Endometrial microvascular endothelial cells (primary cell): Measurements from ENCODE around the gene MPC1. TPM values are rescaled to one million over a fixed set of nuclear protein-coding genes. Genes with fewer than 3 reads are reported as not detected.
"Not testable (repeated sequence)": the region's sequence is repeated elsewhere in the genome, so short reads cannot be mapped to it uniquely, and the experiment has no call there.

Experiments
- in situ Hi-C: cut with HindIII; loops from 2 replicates; pipeline ENCODE4 v1.10.0; 2017; ENCODE audit warnings: low sequenced_read_pairs, low pct_unique_long_range_greater_than_20kb; ENCODE audit errors: inconsistent ontology term
- total RNA-seq: library from RNA; depleted of rRNA; stranded (reverse); fragments of >200 nt; gene quantifications from one replicate; pipeline ENCODE4 v1.2.3, GENCODE V29; 2015; ENCODE audit errors: inconsistent ontology term

The MPC1 gene
- total RNA-seq, 1 donor from 2014 or later = 41.4 TPM

DNA sequence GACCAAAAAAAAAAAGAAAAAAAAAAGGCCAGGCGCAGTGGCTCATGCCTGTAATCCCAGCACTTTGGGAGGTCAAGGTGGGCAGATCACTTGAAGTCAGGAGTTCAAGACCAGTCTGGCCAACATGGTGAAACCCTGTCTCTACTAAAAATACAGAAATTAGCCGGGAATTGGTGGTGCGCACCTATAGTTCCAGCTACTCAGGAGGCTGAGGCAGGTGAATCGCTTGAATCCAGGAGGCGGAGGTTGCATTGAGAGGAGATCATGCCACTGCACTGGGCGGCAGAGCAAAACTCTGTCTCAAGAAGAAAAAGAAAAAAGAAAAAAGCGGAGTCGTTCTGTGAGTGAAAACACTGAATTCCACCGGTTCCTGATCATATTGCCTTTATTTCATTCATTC, 4.4 kb upstream of the MPC1 start:
- in situ Hi-C loops = loop anchor here (25.0 kb wide), 1 partner anchor 100 kb away; no protein-coding TSS in a partner anchor

DNA sequence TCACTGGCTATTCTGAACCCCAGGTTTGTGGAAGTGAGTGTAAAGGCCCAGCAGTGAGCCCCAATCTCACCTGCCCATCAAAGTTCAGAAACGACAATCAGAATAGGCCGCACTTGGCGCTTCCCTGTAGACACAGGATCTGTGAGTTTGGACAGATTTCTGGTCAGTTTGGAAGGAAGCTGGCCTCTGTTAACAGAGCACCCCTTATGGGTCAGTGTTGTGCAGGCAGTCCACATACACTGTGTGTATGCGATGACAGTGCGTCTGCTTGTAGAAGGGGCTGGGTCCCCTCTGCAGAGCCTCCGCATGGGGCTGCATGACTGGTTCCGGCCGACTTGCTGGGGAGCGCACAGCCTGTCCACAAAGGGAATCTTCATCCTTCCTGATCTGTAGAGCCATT, 3.4 kb upstream of the MPC1 start:
- in situ Hi-C loops = loop anchor here (25.0 kb wide), 1 partner anchor 99 kb away; no protein-coding TSS in a partner anchor

- in situ Hi-C loops = loop anchor here (25.0 kb wide), 1 partner anchor 97 kb away; no protein-coding TSS in a partner anchor
Measured at GRCh38 chr6:166383802-166384363, 1.1 kb upstream of the MPC1 start.

GRCh38 chr6:166382500-166382932, 224 bp downstream of the MPC1 start:
- in situ Hi-C loops = loop anchor here (25.0 kb wide), 1 partner anchor 95 kb away; no protein-coding TSS in a partner anchor

DNA sequence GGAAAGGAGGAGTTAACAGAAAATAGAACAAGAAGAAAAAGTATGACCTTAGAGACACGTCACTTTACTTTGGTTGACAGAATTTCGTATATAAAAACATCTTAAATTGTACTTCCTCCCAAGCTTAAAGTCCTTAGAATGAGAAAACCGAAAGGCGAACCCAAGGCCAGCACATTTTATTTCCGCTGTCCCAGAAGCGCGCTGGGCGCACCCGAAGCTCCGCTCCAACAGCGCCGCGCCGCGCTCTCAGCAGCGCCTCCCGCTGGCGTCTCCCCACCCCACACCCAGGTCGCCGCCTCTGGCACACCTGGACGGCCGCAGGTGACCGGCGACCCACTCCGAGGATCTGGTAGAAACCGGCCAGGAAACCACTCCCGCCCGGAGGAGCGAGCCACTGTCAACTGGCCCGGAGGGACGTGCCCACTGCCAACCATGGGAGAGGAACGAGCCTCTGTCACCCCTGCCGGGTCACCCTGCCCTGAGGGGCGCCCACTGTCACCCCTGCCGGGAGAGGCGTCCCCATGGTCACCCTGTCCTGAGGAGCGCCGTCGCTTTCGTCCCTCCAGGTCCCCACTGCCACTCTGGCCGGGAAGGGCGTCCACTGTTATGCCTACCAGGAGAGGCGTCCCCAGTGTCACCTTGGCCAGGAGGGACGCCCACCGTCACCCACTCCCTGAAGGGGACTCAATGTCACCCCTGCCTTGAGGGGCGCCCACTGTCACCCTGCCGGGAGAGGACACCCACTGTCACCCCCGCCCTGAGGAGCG, 824 bp downstream of the MPC1 start:
- in situ Hi-C loops = loop anchor here (25.0 kb wide), 1 partner anchor 95 kb away; no protein-coding TSS in a partner anchor

GRCh38 chr6:166381381-166381732, 1.4 kb downstream of the MPC1 start:
- in situ Hi-C loops = loop anchor here (25.0 kb wide), 1 partner anchor 94 kb away; no protein-coding TSS in a partner anchor

DNA sequence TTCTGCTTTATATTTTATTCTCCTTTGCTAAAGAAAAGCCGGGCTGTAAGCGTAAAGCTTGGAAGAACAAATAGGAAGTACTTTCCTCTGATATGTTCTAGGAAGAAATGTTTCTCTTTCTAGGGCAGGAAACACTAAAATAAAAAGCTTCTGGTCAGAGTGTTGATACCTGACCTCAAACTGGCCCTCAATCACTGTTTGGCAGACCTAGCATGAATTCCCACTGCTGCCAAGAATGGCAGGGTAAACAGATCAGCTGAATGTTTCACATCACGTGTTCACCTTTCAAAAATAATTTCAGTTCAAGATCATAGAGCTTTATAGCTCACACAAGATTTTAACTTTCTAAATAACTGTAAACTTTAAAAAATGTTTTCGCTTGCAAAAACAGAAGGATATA, 2.9 kb downstream of the MPC1 start:
- in situ Hi-C loops = loop anchor here (25.0 kb wide), 1 partner anchor 92 kb away; no protein-coding TSS in a partner anchor

GRCh38 chr6:166379103-166379586, 3.6 kb downstream of the MPC1 start:
- in situ Hi-C loops = loop anchor here (25.0 kb wide), 1 partner anchor 92 kb away; no protein-coding TSS in a partner anchor

GRCh38 chr6:166377721-166378120, 5.0 kb downstream of the MPC1 start:
- in situ Hi-C loops = loop anchor here (25.0 kb wide), 1 partner anchor 90 kb away; no protein-coding TSS in a partner anchor

DNA sequence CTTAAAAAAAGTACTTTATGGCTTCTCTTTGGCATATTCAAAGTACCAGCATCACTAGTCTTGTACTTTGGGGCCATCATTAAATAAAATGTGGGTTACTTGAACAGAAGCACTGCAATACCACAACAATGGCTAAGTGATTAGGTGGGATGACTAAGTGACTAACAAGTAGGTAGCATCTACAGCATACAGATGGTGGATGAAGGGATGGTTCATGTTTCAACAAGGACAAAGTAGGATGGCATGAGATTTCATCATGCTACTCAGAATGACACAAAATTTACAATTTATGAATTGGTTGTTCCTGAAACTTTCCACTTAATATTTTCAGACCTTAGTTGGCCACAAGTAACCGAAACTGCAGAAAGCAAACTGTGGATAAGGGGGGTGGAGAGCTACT, 7.7 kb downstream of the MPC1 start:
- in situ Hi-C loops = loop anchor here (25.0 kb wide), 1 partner anchor 88 kb away; no protein-coding TSS in a partner anchor

DNA sequence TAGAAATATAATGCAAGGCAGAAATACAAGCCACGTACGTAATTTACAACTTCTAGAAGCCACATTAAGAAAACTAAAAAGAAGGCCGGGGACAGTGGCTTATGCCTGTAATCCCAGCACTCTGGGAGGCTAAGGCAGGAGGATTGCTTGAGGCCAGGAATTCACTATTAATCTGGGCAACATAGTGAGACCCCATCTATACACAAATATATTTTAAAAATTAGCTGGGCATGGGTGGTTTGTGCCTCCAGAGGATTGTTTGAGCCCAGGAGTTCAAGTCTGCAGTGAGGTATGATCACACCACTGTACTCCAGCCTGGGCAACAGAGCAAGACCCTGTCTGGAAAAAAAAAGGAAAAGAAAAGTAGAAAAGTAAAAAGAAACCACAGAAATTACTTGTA, 12.3 kb downstream of the MPC1 start:
- in situ Hi-C loops = no loop called here

- in situ Hi-C loops = no loop called here
Measured at GRCh38 chr6:166369782-166370181, 13.0 kb downstream of the MPC1 start.

GRCh38 chr6:166366921-166367320, 15.8 kb downstream of the MPC1 start:
- in situ Hi-C loops = no loop called here

DNA sequence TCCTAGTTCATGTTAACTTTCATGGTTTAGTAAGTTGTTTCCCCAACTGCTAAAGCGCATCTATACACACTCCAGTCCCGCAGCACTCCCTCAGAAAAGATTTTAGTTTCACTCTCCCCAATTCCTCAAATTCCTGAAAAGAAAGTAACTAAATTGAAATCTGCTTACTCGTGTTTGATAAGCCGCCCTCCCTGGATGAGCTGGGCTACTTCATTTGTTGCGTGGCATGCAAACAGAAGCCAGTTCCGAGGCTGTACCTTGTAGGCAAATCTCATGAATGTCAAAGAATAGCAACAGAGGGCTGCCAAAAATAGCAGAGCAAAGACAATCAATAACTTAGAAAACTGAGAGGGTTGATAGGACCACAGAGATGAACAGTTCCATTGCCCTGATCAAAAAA, 16.9 kb downstream of the MPC1 start:
- in situ Hi-C loops = no loop called here

DNA sequence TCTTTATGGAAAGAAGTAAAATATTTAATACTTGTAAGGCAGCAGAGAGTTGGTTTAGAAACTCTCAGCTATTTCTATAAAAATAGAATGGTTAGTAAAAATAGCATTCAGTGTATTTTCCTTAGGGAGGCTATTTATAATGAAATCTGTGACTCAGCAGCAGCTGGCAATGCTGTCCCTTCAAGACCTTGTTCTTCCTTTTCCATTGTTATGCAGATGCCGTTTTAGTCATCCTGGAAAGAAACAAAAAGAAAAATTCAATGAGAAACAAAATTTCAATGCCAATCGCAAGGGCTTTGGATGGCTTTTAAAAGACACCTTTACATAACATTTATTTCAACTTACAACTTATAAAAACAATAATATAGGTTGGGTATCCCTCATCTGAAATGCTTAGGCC, 17.5 kb downstream of the MPC1 start:
- in situ Hi-C loops = no loop called here

GRCh38 chr6:166364456-166364855, 18.3 kb downstream of the MPC1 start:
- in situ Hi-C loops = no loop called here

DNA sequence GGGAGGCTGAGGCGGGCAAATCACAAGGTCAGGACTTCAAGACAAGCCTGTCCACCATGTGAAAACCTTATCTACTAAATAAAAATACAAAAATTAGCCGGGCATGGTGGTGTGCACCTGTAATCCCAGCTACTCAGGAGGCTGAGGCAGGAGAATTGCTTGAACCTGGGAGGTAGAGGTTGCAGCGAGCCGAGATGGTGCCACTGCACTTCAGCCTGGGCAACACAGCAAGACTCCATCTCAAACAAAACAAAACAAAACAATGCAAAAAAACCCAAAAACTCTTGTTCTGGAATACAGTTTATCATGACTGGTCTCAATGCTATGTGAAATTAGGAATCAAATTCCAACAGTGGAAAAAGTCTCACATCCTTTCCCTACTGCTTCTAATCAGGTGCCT, 20.3 kb downstream of the MPC1 start:
- in situ Hi-C loops = not testable (repeated sequence)

DNA sequence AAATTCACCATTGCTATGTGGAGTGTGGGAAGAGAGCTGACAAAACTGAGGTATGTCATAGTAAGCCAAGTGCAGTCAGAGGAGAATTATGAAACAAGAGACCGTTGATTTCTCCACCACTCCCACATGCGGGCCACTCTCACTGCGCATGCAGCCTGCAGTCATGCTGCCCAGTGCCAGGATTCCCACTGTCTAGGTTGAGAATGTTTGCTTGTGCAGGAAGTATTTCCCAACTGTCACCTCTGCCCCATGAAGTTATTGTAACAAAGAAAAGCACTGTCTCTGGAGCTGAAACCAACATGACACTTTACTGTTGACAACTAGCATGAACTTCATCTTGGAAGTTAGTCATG, 21.7 kb downstream of the MPC1 start:
- in situ Hi-C loops = no loop called here

GRCh38 chr6:166360243-166361076, 22.3 kb downstream of the MPC1 start:
- in situ Hi-C loops = no loop called here
